ENCODE measurements around the gene TBL1Y. TPM values are rescaled to one million over a fixed set of nuclear protein-coding genes. Genes with fewer than 3 reads are reported as not detected.
"Not testable (repeated sequence)": the region's sequence is repeated elsewhere in the genome, so short reads cannot be mapped to it uniquely, and the experiment has no call there.

TBL1Y gene
- total RNA-seq, 4 donors from 2014 or later: not detected

GRCh38 chrY:7056886-7057285 is 146.4 kb downstream of the TBL1Y start:
- H3K9me3 ChIP-seq: no peaks in the 10 kb centered on the region
- no peak for DNase-seq
- no peaks in the 10 kb centered on the region for H3K27me3 ChIP-seq
- no peak overlapping the region for H3K4me3 ChIP-seq
- no peak for TF ChIP-seq POLR2A (IDR thresholded peaks at IDR 0.05)
- no peak for TF ChIP-seq CTCF (IDR thresholded peaks at IDR 0.05)
- intact Hi-C loops (cut with DNase I; ENCODE audit: low total_unique reads): no loop called here
- no peaks in the 10 kb centered on the region for H3K4me1 ChIP-seq
- no peaks in the 10 kb centered on the region for H3K36me3 ChIP-seq
- no peak overlapping the region for H3K27ac ChIP-seq

- H3K9me3 ChIP-seq: no peaks in the 10 kb centered on the region
- no peak overlapping the region for H3K27ac ChIP-seq
- H3K27me3 ChIP-seq: no peaks in the 10 kb centered on the region
- no peak overlapping the region for H3K4me3 ChIP-seq
- TF ChIP-seq CTCF (IDR thresholded peaks at IDR 0.05) (no peak), POLR2A (IDR thresholded peaks at IDR 0.05) (no peak)
- no peaks in the 10 kb centered on the region for H3K36me3 ChIP-seq
- intact Hi-C loops (cut with DNase I; ENCODE audit: low total_unique reads): no loop called here
- H3K4me1 ChIP-seq: no peaks in the 10 kb centered on the region
- no peak for DNase-seq
Observed at GRCh38 chrY:7078725-7079124, 168.2 kb downstream of the TBL1Y start.

GRCh38 chrY:7080548-7080947 is 170.1 kb downstream of the TBL1Y start:
- intact Hi-C loops (cut with DNase I; ENCODE audit: low total_unique reads); H3K27me3 ChIP-seq; H3K4me3 ChIP-seq; H3K9me3 ChIP-seq; H3K36me3 ChIP-seq; H3K27ac ChIP-seq; H3K4me1 ChIP-seq; DNase-seq: not testable (repeated sequence)

GRCh38 chrY:7085606-7086005 is 175.1 kb downstream of the TBL1Y start:
- intact Hi-C loops (cut with DNase I; ENCODE audit: low total_unique reads): no loop called here
- Histone ChIP-seq H3K27me3 (no peaks in the 10 kb centered on the region), H3K9me3 (no peaks in the 10 kb centered on the region), H3K4me3 (no peak overlapping the region), H3K36me3 (no peaks in the 10 kb centered on the region), H3K4me1 (no peaks in the 10 kb centered on the region), H3K27ac (no peak overlapping the region)
- no peak for TF ChIP-seq CTCF (IDR thresholded peaks at IDR 0.05)
- TF ChIP-seq POLR2A (IDR thresholded peaks at IDR 0.05): no peak
- no peak for DNase-seq

GRCh38 chrY:7092836-7093235 is 182.3 kb downstream of the TBL1Y start:
- TF ChIP-seq POLR2A (IDR thresholded peaks at IDR 0.05): no peak
- TF ChIP-seq CTCF (IDR thresholded peaks at IDR 0.05): no peak
- Histone ChIP-seq H3K9me3 (no peaks in the 10 kb centered on the region), H3K27ac (no peak overlapping the region), H3K36me3 (no peaks in the 10 kb centered on the region), H3K27me3 (no peaks in the 10 kb centered on the region), H3K4me3 (no peak overlapping the region), H3K4me1 (no peaks in the 10 kb centered on the region)
- no peak for DNase-seq
- intact Hi-C loops (cut with DNase I; ENCODE audit: low total_unique reads): no loop called here

- intact Hi-C loops (cut with DNase I; ENCODE audit: low total_unique reads): no loop called here
- no peak overlapping the region for H3K4me3 ChIP-seq
- H3K4me1 ChIP-seq: no peaks in the 10 kb centered on the region
- no peak for DNase-seq
- H3K27me3 ChIP-seq: no peaks in the 10 kb centered on the region
- no peak for TF ChIP-seq POLR2A (IDR thresholded peaks at IDR 0.05)
- TF ChIP-seq CTCF (IDR thresholded peaks at IDR 0.05): no peak
- no peaks in the 10 kb centered on the region for H3K36me3 ChIP-seq
- no peak overlapping the region for H3K27ac ChIP-seq
- H3K9me3 ChIP-seq: no peaks in the 10 kb centered on the region
Observed at GRCh38 chrY:7094365-7094764, 183.9 kb downstream of the TBL1Y start.

Measured in uterus (tissue), 4 donors.